Naive thymus-derived CD4-positive, alpha-beta T cell (primary cell): Measurements from ENCODE around the gene LY6G5B. TPM values are rescaled to one million over a fixed set of nuclear protein-coding genes. Genes with fewer than 3 reads are reported as not detected.

Experiments used
- ATAC-seq: fragments of 150-1000 bp; cut with Tn5 transposase; 2 replicates; pipeline ENCODE4 v1.10.0; 2021; ENCODE audit warnings: mild to moderate bottlenecking, moderate library complexity
- CTCF ChIA-PET: fragments of 350-600 bp; sonication (Branson Sonifier 250); formaldehyde crosslinking; loops from one replicate; lab custom pipeline; 2021; ENCODE audit warnings: antibody characterized with exemption; lab: Charles Lee
- POLR2A ChIA-PET: fragments of 350-600 bp; sonication (Branson Sonifier 250); formaldehyde crosslinking; loops from one replicate; lab custom pipeline; 2021; ENCODE audit warnings: antibody characterized with exemption, inconsistent platforms; lab: Charles Lee
- DNase-seq, 9 donors: peaks; one replicate each; pipeline versions ENCODE4 v3.0.0 to v3.0.0-alpha.2; 2020 to 2022; ENCODE audit warnings: mixed read lengths in 1 of 9
- H3K27ac ChIP-seq: one replicate; pipeline ENCODE4 v1.7.0; 2013; ENCODE audit warnings: mild to moderate bottlenecking, low read depth, low read length, moderate library complexity
- H3K27me3 ChIP-seq, 2 donors: one replicate each; pipeline ENCODE4 v1.7.0; 2013; ENCODE audit warnings: low read length in 2 of 2, mild to moderate bottlenecking in 2 of 2, moderate library complexity in 2 of 2; ENCODE audit not compliant: control insufficient read depth in 2 of 2, insufficient read depth in 2 of 2
- H3K36me3 ChIP-seq, 3 experiments: 1 replicate in 2 of 3; 2 replicates in 1 of 3; pipeline ENCODE4 v1.7.0; 2013; ENCODE audit warnings: low read length in 3 of 3, mild to moderate bottlenecking in 3 of 3, moderate library complexity in 1 of 3; ENCODE audit not compliant: insufficient read depth in 3 of 3, control insufficient read depth in 2 of 3
- H3K4me1 ChIP-seq, 2 donors: one replicate each; pipeline ENCODE4 v1.7.0; 2013; ENCODE audit warnings: low read length in 2 of 2, mild to moderate bottlenecking in 2 of 2, moderate library complexity in 1 of 2; ENCODE audit not compliant: control insufficient read depth in 2 of 2, insufficient read depth in 2 of 2
- H3K4me3 ChIP-seq: 2 replicates; pipeline ENCODE4 v1.7.0; 2013; ENCODE audit warnings: mild to moderate bottlenecking, low read length
- H3K9me3 ChIP-seq, 3 experiments: 1 replicate in 2 of 3; 2 replicates in 1 of 3; pipeline ENCODE4 v1.7.0; 2013; ENCODE audit warnings: low read length in 3 of 3; ENCODE audit not compliant: control insufficient read depth in 2 of 3
- H3K27ac Mint-ChIP-seq, 9 donors: one replicate each; pipeline ENCODE4 v1.8.0; 2020 to 2022; ENCODE audit warnings: mixed read lengths in 9 of 9, mild to moderate bottlenecking in 8 of 9, moderate library complexity in 5 of 9, inconsistent platforms in 2 of 9
- H3K27me3 Mint-ChIP-seq, 5 donors: one replicate each; pipeline ENCODE4 v1.8.0; 2021 to 2022; ENCODE audit warnings: mixed read lengths in 5 of 5, mild to moderate bottlenecking in 1 of 5
- H3K36me3 Mint-ChIP-seq, 5 donors: one replicate each; pipeline ENCODE4 v1.8.0; 2020 to 2022; ENCODE audit warnings: mixed read lengths in 5 of 5, mild to moderate bottlenecking in 3 of 5, inconsistent platforms in 1 of 5
- H3K4me1 Mint-ChIP-seq, 7 donors: one replicate each; pipeline ENCODE4 v1.8.0; 2020 to 2022; ENCODE audit warnings: mixed read lengths in 7 of 7, mild to moderate bottlenecking in 3 of 7, inconsistent platforms in 1 of 7
- H3K4me3 Mint-ChIP-seq, 10 donors: one replicate each; pipeline ENCODE4 v1.8.0; 2020 to 2022; ENCODE audit warnings: mild to moderate bottlenecking in 10 of 10, mixed read lengths in 10 of 10, moderate library complexity in 6 of 10, inconsistent platforms in 2 of 10
- H3K9me3 Mint-ChIP-seq, 11 donors: one replicate each; pipeline ENCODE4 v1.8.0; 2020 to 2022; ENCODE audit warnings: mixed read lengths in 11 of 11, mild to moderate bottlenecking in 4 of 11, inconsistent platforms in 1 of 11, moderate library complexity in 1 of 11
- intact Hi-C, 2 donors: fragments of 100-400 bp; cut with micrococcal nuclease; formaldehyde crosslinking; loops; one replicate each; pipeline ENCODE4 v1.15.1; 2023
- polyA plus RNA-seq, 2 donors: library from polyadenylated mRNA; unstranded; fragments of 300-500 nt; fragmentation: Illumina TruSeq; gene quantifications; one replicate each; pipeline ENCODE4 v1.2.3, GENCODE V29; 2021
- total RNA-seq, 6 experiments: library from RNA in 5 of 6; stranded (reverse) in 5 of 6; gene quantifications; 1 replicate in 5 of 6; 2 replicates in 1 of 6; pipeline ENCODE4 v1.2.3 and lab custom pipeline; 2021 to 2026

LY6G5B gene
- total and polyA plus RNA-seq, 7 experiments from 2014 or later, result 27.7 to 51.0 (median 42.9) TPM; not detected in 2

DNA sequence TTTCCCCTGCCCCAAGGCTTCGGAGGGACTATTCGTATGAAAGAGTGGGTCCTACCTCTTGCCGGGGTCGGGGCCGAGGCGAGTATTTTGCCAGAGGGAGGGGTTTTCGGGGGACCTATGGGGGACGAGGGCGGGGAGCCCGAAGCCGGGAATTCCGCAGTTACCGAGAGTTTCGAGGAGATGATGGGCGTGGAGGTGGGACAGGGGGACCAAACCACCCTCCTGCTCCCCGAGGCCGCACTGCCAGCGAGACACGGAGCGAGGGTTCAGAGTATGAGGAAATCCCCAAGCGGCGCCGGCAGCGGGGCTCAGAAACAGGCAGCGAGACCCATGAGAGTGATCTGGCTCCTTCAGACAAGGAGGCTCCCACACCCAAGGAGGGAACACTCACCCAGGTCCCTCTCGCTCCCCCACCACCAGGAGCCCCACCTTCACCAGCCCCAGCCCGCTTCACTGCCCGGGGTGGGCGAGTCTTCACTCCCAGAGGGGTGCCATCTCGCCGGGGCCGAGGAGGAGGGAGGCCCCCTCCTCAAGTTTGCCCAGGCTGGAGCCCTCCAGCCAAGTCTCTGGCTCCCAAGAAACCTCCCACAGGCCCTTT is 38.0 kb upstream of the LY6G5B start:
- peaks cover 16 to 100% (median 26%) of the 10 kb centered on the region in 3 experiments for H3K36me3 ChIP-seq
- Mint-ChIP-seq H3K27me3 (no peaks in the 10 kb centered on the region), H3K4me1 (peaks cover 0 to 17% (median 0%) of the 10 kb centered on the region in 7 donors), H3K9me3 (no peaks in the 10 kb centered on the region), H3K36me3 (peaks cover 15 to 56% (median 24%) of the 10 kb centered on the region in 5 donors), H3K27ac (peak overlapping the region in 1 of 9 donors; percentile 8), H3K4me3 (no peak overlapping the region)
- DNase-seq (no peak), ATAC-seq (no peak)
- POLR2A ChIA-PET, result no interaction called here
- intact Hi-C loops, result no loop called here
- CTCF ChIA-PET, result no interaction called here
- no peaks in the 10 kb centered on the region for H3K27me3 ChIP-seq
- no peaks in the 10 kb centered on the region for H3K9me3 ChIP-seq
- no peak overlapping the region for H3K27ac ChIP-seq
- no peaks in the 10 kb centered on the region for H3K4me1 ChIP-seq
- no peak overlapping the region for H3K4me3 ChIP-seq

DNA sequence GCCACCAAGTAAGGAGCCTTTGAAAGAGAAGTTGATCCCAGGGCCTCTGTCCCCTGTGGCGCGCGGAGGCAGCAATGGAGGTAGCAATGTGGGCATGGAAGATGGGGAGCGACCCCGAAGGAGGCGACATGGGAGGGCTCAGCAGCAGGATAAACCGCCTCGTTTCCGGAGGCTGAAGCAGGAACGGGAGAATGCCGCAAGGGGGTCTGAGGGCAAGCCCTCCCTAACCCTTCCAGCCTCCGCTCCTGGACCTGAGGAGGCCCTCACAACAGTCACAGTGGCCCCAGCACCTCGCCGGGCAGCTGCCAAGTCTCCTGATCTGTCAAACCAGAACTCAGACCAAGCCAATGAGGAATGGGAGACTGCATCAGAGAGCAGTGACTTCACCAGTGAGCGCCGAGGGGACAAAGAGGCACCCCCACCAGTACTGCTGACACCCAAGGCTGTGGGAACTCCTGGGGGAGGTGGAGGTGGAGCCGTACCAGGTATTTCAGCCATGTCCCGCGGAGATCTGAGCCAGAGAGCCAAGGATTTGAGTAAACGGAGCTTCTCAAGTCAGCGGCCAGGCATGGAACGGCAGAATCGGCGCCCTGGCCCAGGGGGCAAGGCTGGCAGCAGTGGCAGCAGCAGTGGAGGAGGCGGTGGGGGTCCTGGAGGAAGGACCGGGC is 37.4 kb upstream of the LY6G5B start:
- H3K36me3 Mint-ChIP-seq, result peaks cover 15 to 55% (median 20%) of the 10 kb centered on the region in 5 donors

DNA sequence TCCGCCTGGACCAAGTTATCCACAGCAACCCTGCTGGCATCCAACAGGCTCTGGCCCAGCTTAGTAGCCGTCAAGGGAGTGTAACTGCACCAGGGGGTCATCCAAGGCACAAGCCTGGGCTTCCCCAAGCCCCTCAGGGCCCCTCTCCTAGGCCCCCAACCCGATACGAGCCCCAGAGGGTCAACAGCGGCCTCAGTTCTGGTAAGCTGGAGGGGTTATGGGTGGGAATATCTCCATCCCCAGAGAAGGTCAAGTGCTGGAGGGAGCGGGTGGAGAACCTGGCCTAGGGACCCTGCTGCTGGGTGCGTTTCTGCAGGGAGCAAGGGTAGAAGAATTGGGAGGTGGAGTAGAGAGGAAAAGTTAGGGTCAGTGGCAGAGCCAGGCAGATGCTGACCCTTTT is 36.3 kb upstream of the LY6G5B start:
- H3K4me3 ChIP-seq, result no peak overlapping the region
- intact Hi-C loops, result no loop called here
- Mint-ChIP-seq H3K36me3 (peaks cover 8 to 50% (median 19%) of the 10 kb centered on the region in 5 donors), H3K27me3 (no peaks in the 10 kb centered on the region), H3K4me3 (no peak overlapping the region), H3K4me1 (peaks cover 0 to 5% (median 0%) of the 10 kb centered on the region in 7 donors), H3K9me3 (no peaks in the 10 kb centered on the region), H3K27ac (peak overlapping the region in 1 of 9 donors; percentile 51)
- no peak overlapping the region for H3K27ac ChIP-seq
- no peaks in the 10 kb centered on the region for H3K9me3 ChIP-seq
- H3K4me1 ChIP-seq, result no peaks in the 10 kb centered on the region
- ChIA-PET POLR2A (interaction anchor here (1.0 to 1.1 kb wide), 2 partner anchors 18 to 51 kb away, joined by 3 read pairs; partner anchors contain the start of gene LTB), CTCF (interaction anchor here (1.7 kb wide), 1 partner anchor 18 kb away, joined by 4 read pairs; no protein-coding TSS in a partner anchor)
- DNase-seq, result no peak
- no peaks in the 10 kb centered on the region for H3K27me3 ChIP-seq
- ATAC-seq, result no peak
- peaks cover 15 to 97% (median 21%) of the 10 kb centered on the region in 3 experiments for H3K36me3 ChIP-seq

More for the DNA sequence above, 37.4 kb upstream of the LY6G5B start:
- H3K27me3 Mint-ChIP-seq, result no peaks in the 10 kb centered on the region
- Histone ChIP-seq H3K27me3 (no peaks in the 10 kb centered on the region), H3K4me3 (no peak overlapping the region), H3K36me3 (peaks cover 15 to 100% (median 21%) of the 10 kb centered on the region in 3 experiments), H3K27ac (no peak overlapping the region), H3K4me1 (no peaks in the 10 kb centered on the region), H3K9me3 (no peaks in the 10 kb centered on the region)
- ATAC-seq (no peak), DNase-seq (no peak)
- CTCF ChIA-PET, result no interaction called here
- intact Hi-C loops, result no loop called here
- peaks cover 0 to 14% (median 0%) of the 10 kb centered on the region in 7 donors for H3K4me1 Mint-ChIP-seq
- peak overlapping the region in 2 of 9 donors; percentile 33 to 38 for H3K27ac Mint-ChIP-seq
- POLR2A ChIA-PET, result no interaction called here
- H3K4me3 Mint-ChIP-seq, result no peak overlapping the region
- H3K9me3 Mint-ChIP-seq, result no peaks in the 10 kb centered on the region

DNA sequence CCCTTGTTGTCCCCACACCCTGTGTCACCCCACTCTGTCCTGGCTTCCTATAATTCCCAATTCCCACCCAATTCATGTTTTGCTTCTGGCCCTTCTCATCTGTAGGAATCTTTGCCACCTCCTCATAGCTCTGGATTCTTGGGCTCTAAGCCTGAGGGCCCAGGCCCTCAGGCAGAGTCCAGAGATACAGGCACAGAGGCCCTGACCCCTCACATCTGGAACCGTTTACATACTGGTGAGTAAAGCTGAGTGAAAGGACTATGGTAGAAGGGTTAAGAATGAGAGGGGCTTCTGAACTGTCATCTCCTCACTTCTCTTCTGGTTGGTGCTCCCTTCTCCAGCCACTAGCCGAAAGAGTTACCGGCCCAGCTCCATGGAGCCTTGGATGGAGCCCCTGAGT is 35.6 kb upstream of the LY6G5B start:
- Mint-ChIP-seq H3K36me3 (peaks cover 8 to 44% (median 19%) of the 10 kb centered on the region in 5 donors), H3K27me3 (no peaks in the 10 kb centered on the region), H3K9me3 (no peaks in the 10 kb centered on the region), H3K4me3 (no peak overlapping the region), H3K4me1 (peaks cover 0 to 5% (median 0%) of the 10 kb centered on the region in 7 donors), H3K27ac (peak overlapping the region in 3 of 9 donors; percentile 27 to 76 (median 46))
- intact Hi-C loops, result no loop called here
- DNase-seq (no peak), ATAC-seq (no peak)
- Histone ChIP-seq H3K9me3 (no peaks in the 10 kb centered on the region), H3K27ac (no peak overlapping the region), H3K36me3 (peaks cover 15 to 94% (median 18%) of the 10 kb centered on the region in 3 experiments), H3K27me3 (no peaks in the 10 kb centered on the region), H3K4me3 (no peak overlapping the region), H3K4me1 (no peaks in the 10 kb centered on the region)
- ChIA-PET POLR2A (interaction anchor here (0.9 to 1.0 kb wide), 2 partner anchors 52 to 54 kb away, joined by 3 read pairs; partner anchors contain the start of gene LTB), CTCF (interaction anchor here (1.7 kb wide), 1 partner anchor 17 kb away, joined by 4 read pairs; no protein-coding TSS in a partner anchor)

DNA sequence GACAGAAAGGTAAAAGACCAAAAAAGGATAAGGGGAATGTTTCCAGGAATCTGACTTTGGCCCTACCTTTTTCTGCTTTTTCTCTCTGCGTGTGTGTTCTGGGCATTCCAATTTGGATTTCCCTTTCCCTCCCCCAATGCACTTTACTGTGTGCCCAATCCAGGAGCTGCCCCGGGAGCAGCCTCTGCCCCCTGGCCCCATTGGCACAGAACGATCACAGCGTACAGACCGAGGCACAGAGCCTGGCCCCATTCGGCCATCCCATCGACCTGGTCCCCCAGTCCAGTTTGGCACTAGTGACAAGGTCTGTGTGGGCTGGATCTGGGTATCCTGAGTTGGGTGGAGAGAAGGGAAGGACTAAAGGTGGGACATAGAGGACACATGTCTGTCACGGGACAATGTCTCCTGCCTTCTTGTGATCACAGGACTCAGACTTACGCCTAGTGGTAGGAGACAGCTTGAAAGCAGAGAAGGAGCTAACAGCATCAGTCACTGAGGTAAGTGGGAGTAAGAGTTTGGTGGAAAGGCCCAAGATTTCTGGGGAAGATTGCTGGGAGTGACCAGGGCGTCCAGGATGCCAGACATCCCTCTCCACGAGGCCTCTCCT is 34.7 kb upstream of the LY6G5B start:
- Histone ChIP-seq H3K36me3 (peaks cover 19 to 94% (median 22%) of the 10 kb centered on the region in 3 experiments), H3K27me3 (no peaks in the 10 kb centered on the region), H3K27ac (no peak overlapping the region), H3K4me1 (no peaks in the 10 kb centered on the region), H3K9me3 (no peaks in the 10 kb centered on the region), H3K4me3 (no peak overlapping the region)
- Mint-ChIP-seq H3K4me3 (no peak overlapping the region), H3K27me3 (no peaks in the 10 kb centered on the region), H3K9me3 (no peaks in the 10 kb centered on the region), H3K27ac (peak overlapping the region in 4 of 9 donors; percentile 40 to 60 (median 51)), H3K4me1 (peaks cover 0 to 10% (median 0%) of the 10 kb centered on the region in 7 donors), H3K36me3 (peaks cover 8 to 41% (median 19%) of the 10 kb centered on the region in 5 donors)
- intact Hi-C loops, result no loop called here
- ChIA-PET CTCF (interaction anchor here (0.7 to 1.7 kb wide), 2 partner anchors 16 to 37 kb away, joined by 3 to 4 read pairs; no protein-coding TSS in a partner anchor), POLR2A (interaction anchor here (0.8 kb wide), 1 partner anchor 37 kb away, joined by 3 read pairs; no protein-coding TSS in a partner anchor)
- ATAC-seq, result peak; percentile 23
- no peak for DNase-seq
